SK-N-SH treated with all-trans-retinoic acid at 6 μM for 48 hours (cell line): ENCODE measurements around the gene PDZD4.

Experiments used
- ATAC-seq: fragments of 200-7000 bp; cut with Tn5 transposase; 3 replicates; pipeline ENCODE4 v1.9.1; 2020; ENCODE audit warnings: mild to moderate bottlenecking, moderate library complexity
- ARNTL ChIP-seq: fragments of 450-650 bp; formaldehyde crosslinking; IDR thresholded peaks from 2 replicates; pipeline ENCODE4 v1.5.0; 2020; ENCODE audit warnings: low read depth, mild to moderate bottlenecking, moderate library complexity, borderline replicate concordance
- BACH2 ChIP-seq: fragments of 250-450 bp; sonication (Bioruptor Pico); IDR thresholded peaks from 2 replicates; pipeline ENCODE4 v1.9.0; 2021; ENCODE audit warnings: mild to moderate bottlenecking, borderline replicate concordance
- ESRRG ChIP-seq: fragments of 250-450 bp; sonication (Bioruptor Pico); IDR thresholded peaks from 2 replicates; pipeline ENCODE4 v1.6.1; 2021; ENCODE audit warnings: mild to moderate bottlenecking
- GLIS3 ChIP-seq: fragments of 250-450 bp; sonication (Bioruptor Pico); IDR thresholded peaks from 2 replicates; pipeline ENCODE4 v1.5.0; 2020; ENCODE audit warnings: mild to moderate bottlenecking, moderate library complexity
- ISL1 ChIP-seq: fragments of 250-450 bp; sonication (Bioruptor Pico); IDR thresholded peaks from 2 replicates; pipeline ENCODE4 v2.1.2; 2022; ENCODE audit warnings: mild to moderate bottlenecking, moderate library complexity
- OSR1 ChIP-seq: fragments of 250-450 bp; sonication (Bioruptor Pico); IDR thresholded peaks from 2 replicates; pipeline ENCODE4 v1.8.0; 2022; ENCODE audit warnings: moderate library complexity, mild to moderate bottlenecking, inconsistent platforms
- PPARA ChIP-seq: fragments of 250-450 bp; sonication (Bioruptor Pico); IDR thresholded peaks from 2 replicates; pipeline ENCODE4 v1.5.0; 2020; ENCODE audit warnings: mild to moderate bottlenecking, borderline replicate concordance
- RARB ChIP-seq: fragments of 250-450 bp; sonication (Bioruptor Pico); IDR thresholded peaks from 2 replicates; pipeline ENCODE4 v1.8.0; 2021; ENCODE audit warnings: mild to moderate bottlenecking, moderate library complexity
- SNAI2 ChIP-seq: fragments of 250-450 bp; sonication (Bioruptor Pico); IDR thresholded peaks from 2 replicates; pipeline ENCODE4 v1.5.0; 2020; ENCODE audit warnings: mild to moderate bottlenecking, moderate library complexity
- TCF4 ChIP-seq: fragments of 250-450 bp; sonication (Bioruptor Pico); IDR thresholded peaks from 2 replicates; pipeline ENCODE4 v1.8.0; 2021; ENCODE audit warnings: mild to moderate bottlenecking, moderate library complexity, borderline replicate concordance
- TOX ChIP-seq: fragments of 250-450 bp; sonication (Bioruptor Pico); IDR thresholded peaks from 2 replicates; pipeline ENCODE4 v1.8.0; 2021; ENCODE audit warnings: mild to moderate bottlenecking, moderate library complexity, borderline replicate concordance
- ZC3H10 ChIP-seq: fragments of 250-450 bp; sonication (Bioruptor Pico); IDR thresholded peaks from 2 replicates; pipeline ENCODE4 v1.5.1; 2021; ENCODE audit warnings: mild to moderate bottlenecking, moderate library complexity
- ZFP3 ChIP-seq: fragments of 250-450 bp; sonication (Bioruptor Pico); IDR thresholded peaks from 2 replicates; pipeline ENCODE4 v1.5.0; 2020; ENCODE audit warnings: mild to moderate bottlenecking, moderate library complexity
- ZFP30 ChIP-seq: fragments of 450-650 bp; formaldehyde crosslinking; IDR thresholded peaks from 2 replicates; pipeline ENCODE4 v1.5.0; 2022; ENCODE audit warnings: mild to moderate bottlenecking, moderate library complexity
- ZNF70 ChIP-seq: fragments of 450-650 bp; formaldehyde crosslinking; IDR thresholded peaks from 2 replicates; pipeline ENCODE4 v1.5.0; 2020; ENCODE audit warnings: mild to moderate bottlenecking, moderate library complexity
- ZNF8 ChIP-seq: fragments of 450-650 bp; formaldehyde crosslinking; IDR thresholded peaks from 2 replicates; pipeline ENCODE4 v1.5.0; 2020; ENCODE audit warnings: mild to moderate bottlenecking, moderate library complexity
- TF ChIP-seq, protein P1 (sequence below): fragments of 250-450 bp; sonication (Bioruptor Pico); IDR thresholded peaks from 2 replicates; pipeline ENCODE4 v1.5.1; 2020; ENCODE audit warnings: low read depth, mild to moderate bottlenecking, moderate library complexity
- TF ChIP-seq, protein P2 (sequence below): fragments of 250-450 bp; sonication (Bioruptor Pico); IDR thresholded peaks from 2 replicates; pipeline ENCODE4 v1.8.0; 2021; ENCODE audit warnings: low read depth, mild to moderate bottlenecking, moderate library complexity, borderline replicate concordance
- TF ChIP-seq, protein P3 (sequence below): fragments of 250-450 bp; sonication (Bioruptor Pico); IDR thresholded peaks from 2 replicates; pipeline ENCODE4 v1.5.1; 2021; ENCODE audit warnings: mild to moderate bottlenecking, moderate library complexity
- TF ChIP-seq, protein P4 (sequence below): fragments of 250-450 bp; sonication (Bioruptor Pico); IDR thresholded peaks from 2 replicates; pipeline ENCODE4 v1.5.0; 2020; ENCODE audit warnings: mild to moderate bottlenecking, moderate library complexity
- TF ChIP-seq, protein P5 (sequence below): fragments of 250-450 bp; sonication (Bioruptor Pico); IDR thresholded peaks from 2 replicates; pipeline ENCODE4 v1.8.0; 2020; ENCODE audit warnings: mild to moderate bottlenecking, moderate library complexity, borderline replicate concordance

The PDZD4 gene

GRCh38 chrX:153793291-153793690, 37.1 kb downstream of the PDZD4 start:
- TF ChIP-seq ZFP30 (CRISPR knock-in tag) (no peak), ARNTL (CRISPR knock-in tag) (no peak), ISL1 (CRISPR knock-in tag) (no peak), GLIS3 (CRISPR knock-in tag) (no peak), ZNF8 (CRISPR knock-in tag) (no peak), TCF4 (CRISPR knock-in tag) (no peak), TOX (CRISPR knock-in tag) (no peak), ESRRG (CRISPR knock-in tag) (no peak), RARB (no peak), OSR1 (CRISPR knock-in tag) (no peak), ZNF70 (no peak), SNAI2 (CRISPR knock-in tag) (no peak), ZC3H10 (CRISPR knock-in tag) (no peak), PPARA (no peak), ZFP3 (no peak)
- TF ChIP-seq, protein P1, sequence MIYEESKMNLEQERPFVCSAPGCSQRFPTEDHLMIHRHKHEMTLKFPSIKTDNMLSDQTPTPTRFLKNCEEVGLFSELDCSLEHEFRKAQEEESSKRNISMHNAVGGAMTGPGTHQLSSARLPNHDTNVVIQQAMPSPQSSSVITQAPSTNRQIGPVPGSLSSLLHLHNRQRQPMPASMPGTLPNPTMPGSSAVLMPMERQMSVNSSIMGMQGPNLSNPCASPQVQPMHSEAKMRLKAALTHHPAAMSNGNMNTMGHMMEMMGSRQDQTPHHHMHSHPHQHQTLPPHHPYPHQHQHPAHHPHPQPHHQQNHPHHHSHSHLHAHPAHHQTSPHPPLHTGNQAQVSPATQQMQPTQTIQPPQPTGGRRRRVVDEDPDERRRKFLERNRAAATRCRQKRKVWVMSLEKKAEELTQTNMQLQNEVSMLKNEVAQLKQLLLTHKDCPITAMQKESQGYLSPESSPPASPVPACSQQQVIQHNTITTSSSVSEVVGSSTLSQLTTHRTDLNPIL (CRISPR knock-in tag), result no peak
- TF ChIP-seq, protein P2, sequence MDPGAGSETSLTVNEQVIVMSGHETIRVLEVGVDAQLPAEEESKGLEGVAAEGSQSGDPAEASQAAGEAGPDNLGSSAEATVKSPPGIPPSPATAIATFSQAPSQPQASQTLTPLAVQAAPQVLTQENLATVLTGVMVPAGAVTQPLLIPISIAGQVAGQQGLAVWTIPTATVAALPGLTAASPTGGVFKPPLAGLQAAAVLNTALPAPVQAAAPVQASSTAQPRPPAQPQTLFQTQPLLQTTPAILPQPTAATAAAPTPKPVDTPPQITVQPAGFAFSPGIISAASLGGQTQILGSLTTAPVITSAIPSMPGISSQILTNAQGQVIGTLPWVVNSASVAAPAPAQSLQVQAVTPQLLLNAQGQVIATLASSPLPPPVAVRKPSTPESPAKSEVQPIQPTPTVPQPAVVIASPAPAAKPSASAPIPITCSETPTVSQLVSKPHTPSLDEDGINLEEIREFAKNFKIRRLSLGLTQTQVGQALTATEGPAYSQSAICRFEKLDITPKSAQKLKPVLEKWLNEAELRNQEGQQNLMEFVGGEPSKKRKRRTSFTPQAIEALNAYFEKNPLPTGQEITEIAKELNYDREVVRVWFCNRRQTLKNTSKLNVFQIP (CRISPR knock-in tag), result no peak
- TF ChIP-seq, protein P3, sequence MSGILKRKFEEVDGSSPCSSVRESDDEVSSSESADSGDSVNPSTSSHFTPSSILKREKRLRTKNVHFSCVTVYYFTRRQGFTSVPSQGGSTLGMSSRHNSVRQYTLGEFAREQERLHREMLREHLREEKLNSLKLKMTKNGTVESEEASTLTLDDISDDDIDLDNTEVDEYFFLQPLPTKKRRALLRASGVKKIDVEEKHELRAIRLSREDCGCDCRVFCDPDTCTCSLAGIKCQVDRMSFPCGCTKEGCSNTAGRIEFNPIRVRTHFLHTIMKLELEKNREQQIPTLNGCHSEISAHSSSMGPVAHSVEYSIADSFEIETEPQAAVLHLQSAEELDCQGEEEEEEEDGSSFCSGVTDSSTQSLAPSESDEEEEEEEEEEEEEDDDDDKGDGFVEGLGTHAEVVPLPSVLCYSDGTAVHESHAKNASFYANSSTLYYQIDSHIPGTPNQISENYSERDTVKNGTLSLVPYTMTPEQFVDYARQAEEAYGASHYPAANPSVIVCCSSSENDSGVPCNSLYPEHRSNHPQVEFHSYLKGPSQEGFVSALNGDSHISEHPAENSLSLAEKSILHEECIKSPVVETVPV, result no peak
- TF ChIP-seq, protein P4, sequence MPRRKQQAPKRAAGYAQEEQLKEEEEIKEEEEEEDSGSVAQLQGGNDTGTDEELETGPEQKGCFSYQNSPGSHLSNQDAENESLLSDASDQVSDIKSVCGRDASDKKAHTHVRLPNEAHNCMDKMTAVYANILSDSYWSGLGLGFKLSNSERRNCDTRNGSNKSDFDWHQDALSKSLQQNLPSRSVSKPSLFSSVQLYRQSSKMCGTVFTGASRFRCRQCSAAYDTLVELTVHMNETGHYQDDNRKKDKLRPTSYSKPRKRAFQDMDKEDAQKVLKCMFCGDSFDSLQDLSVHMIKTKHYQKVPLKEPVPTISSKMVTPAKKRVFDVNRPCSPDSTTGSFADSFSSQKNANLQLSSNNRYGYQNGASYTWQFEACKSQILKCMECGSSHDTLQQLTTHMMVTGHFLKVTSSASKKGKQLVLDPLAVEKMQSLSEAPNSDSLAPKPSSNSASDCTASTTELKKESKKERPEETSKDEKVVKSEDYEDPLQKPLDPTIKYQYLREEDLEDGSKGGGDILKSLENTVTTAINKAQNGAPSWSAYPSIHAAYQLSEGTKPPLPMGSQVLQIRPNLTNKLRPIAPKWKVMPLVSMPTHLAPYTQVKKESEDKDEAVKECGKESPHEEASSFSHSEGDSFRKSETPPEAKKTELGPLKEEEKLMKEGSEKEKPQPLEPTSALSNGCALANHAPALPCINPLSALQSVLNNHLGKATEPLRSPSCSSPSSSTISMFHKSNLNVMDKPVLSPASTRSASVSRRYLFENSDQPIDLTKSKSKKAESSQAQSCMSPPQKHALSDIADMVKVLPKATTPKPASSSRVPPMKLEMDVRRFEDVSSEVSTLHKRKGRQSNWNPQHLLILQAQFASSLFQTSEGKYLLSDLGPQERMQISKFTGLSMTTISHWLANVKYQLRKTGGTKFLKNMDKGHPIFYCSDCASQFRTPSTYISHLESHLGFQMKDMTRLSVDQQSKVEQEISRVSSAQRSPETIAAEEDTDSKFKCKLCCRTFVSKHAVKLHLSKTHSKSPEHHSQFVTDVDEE (CRISPR knock-in tag), result no peak
- no peak; the same call in 2 of the 3 replicates for ATAC-seq

GRCh38 chrX:153792368-153792767, 38.0 kb downstream of the PDZD4 start:
- ATAC-seq, result no peak
- TF ChIP-seq, protein P5, sequence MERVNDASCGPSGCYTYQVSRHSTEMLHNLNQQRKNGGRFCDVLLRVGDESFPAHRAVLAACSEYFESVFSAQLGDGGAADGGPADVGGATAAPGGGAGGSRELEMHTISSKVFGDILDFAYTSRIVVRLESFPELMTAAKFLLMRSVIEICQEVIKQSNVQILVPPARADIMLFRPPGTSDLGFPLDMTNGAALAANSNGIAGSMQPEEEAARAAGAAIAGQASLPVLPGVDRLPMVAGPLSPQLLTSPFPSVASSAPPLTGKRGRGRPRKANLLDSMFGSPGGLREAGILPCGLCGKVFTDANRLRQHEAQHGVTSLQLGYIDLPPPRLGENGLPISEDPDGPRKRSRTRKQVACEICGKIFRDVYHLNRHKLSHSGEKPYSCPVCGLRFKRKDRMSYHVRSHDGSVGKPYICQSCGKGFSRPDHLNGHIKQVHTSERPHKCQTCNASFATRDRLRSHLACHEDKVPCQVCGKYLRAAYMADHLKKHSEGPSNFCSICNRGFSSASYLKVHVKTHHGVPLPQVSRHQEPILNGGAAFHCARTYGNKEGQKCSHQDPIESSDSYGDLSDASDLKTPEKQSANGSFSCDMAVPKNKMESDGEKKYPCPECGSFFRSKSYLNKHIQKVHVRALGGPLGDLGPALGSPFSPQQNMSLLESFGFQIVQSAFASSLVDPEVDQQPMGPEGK, result no peak
- TF ChIP-seq ISL1 (CRISPR knock-in tag) (no peak), ZFP30 (CRISPR knock-in tag) (no peak), ARNTL (CRISPR knock-in tag) (no peak), ZC3H10 (CRISPR knock-in tag) (no peak), TCF4 (CRISPR knock-in tag) (no peak), ESRRG (CRISPR knock-in tag) (no peak), ZFP3 (no peak), BACH2 (CRISPR knock-in tag) (no peak)
- TF ChIP-seq, protein P2 (CRISPR knock-in tag), result no peak
